HepG2 (cell line): ENCODE measurements around the gene PRKACG. TPM values are rescaled to one million over a fixed set of nuclear protein-coding genes. Genes with fewer than 3 reads are reported as not detected.

Experiments used
- GLI4 ChIP-seq: sonication (generic); formaldehyde crosslinking; IDR thresholded peaks from 2 replicates; pipeline ENCODE4 v1.5.1; 2020; ENCODE audit warnings: missing genetic modification reagents, mild to moderate bottlenecking, moderate library complexity, borderline replicate concordance
- KLF6 ChIP-seq: IDR thresholded peaks from 2 replicates; pipeline ENCODE4 v1.8.0; 2016; ENCODE audit warnings: missing biosample characterization, missing genetic modification reagents
- NFKB2 ChIP-seq: sonication (generic); formaldehyde crosslinking; IDR thresholded peaks from 2 replicates; pipeline ENCODE4 v1.4.0; 2020; ENCODE audit warnings: missing genetic modification reagents, borderline replicate concordance
- RARG ChIP-seq: sonication (generic); formaldehyde crosslinking; IDR thresholded peaks from 2 replicates; pipeline ENCODE4 v1.4.0; 2020; ENCODE audit warnings: low read depth, mild to moderate bottlenecking, missing genetic modification reagents
- SP140L ChIP-seq: sonication (generic); formaldehyde crosslinking; IDR thresholded peaks from 2 replicates; pipeline ENCODE4 v1.4.0; 2020; ENCODE audit warnings: missing genetic modification reagents, borderline replicate concordance
- TBL1XR1 ChIP-seq: fragments of 150-350 bp; IDR thresholded peaks from 2 replicates; pipeline ENCODE4 v1.6.1; 2014; ENCODE audit warnings: borderline replicate concordance, low read length; ENCODE audit not compliant: partially characterized antibody
- TBX3 ChIP-seq: fragments of 450-650 bp; IDR thresholded peaks from 2 replicates; pipeline ENCODE4 v1.6.1; 2017; ENCODE audit warnings: antibody characterized with exemption, mild to moderate bottlenecking, inconsistent platforms, borderline replicate concordance
- TOE1 ChIP-seq: sonication (generic); formaldehyde crosslinking; IDR thresholded peaks from 2 replicates; pipeline ENCODE4 v1.4.0; 2020; ENCODE audit warnings: mild to moderate bottlenecking, missing genetic modification reagents
- ZBTB3 ChIP-seq: sonication (generic); formaldehyde crosslinking; IDR thresholded peaks from 2 replicates; pipeline ENCODE4 v1.4.0; 2020; ENCODE audit warnings: low read depth, mild to moderate bottlenecking, moderate library complexity, missing genetic modification reagents, borderline replicate concordance
- ZFP82 ChIP-seq: sonication (generic); formaldehyde crosslinking; IDR thresholded peaks from 2 replicates; pipeline ENCODE4 v1.5.1; 2020; ENCODE audit warnings: mild to moderate bottlenecking, missing genetic modification reagents, borderline replicate concordance
- ZNF138 ChIP-seq: sonication (generic); formaldehyde crosslinking; IDR thresholded peaks from 2 replicates; pipeline ENCODE4 v1.5.0; 2020; ENCODE audit warnings: mild to moderate bottlenecking, low read depth, missing genetic modification reagents
- ZNF160 ChIP-seq: sonication (generic); formaldehyde crosslinking; IDR thresholded peaks from 2 replicates; pipeline ENCODE4 v1.8.0; 2022; ENCODE audit warnings: mild to moderate bottlenecking, inconsistent platforms, missing genetic modification reagents
- ZNF430 ChIP-seq: sonication (generic); formaldehyde crosslinking; IDR thresholded peaks from 2 replicates; pipeline ENCODE4 v1.9.0; 2021; ENCODE audit warnings: mild to moderate bottlenecking, missing genetic modification reagents
- ZNF432 ChIP-seq: sonication (generic); formaldehyde crosslinking; IDR thresholded peaks from 2 replicates; pipeline ENCODE4 v1.5.0; 2020; ENCODE audit warnings: missing genetic modification reagents, mild to moderate bottlenecking, borderline replicate concordance
- ZNF549 ChIP-seq: sonication (generic); formaldehyde crosslinking; IDR thresholded peaks from 2 replicates; pipeline ENCODE4 v1.5.0; 2020; ENCODE audit warnings: missing genetic modification reagents
- ZNF564 ChIP-seq: sonication (generic); formaldehyde crosslinking; IDR thresholded peaks from 2 replicates; pipeline ENCODE4 v1.8.1; 2023; ENCODE audit warnings: mild to moderate bottlenecking, missing genetic modification reagents
- ZNF569 ChIP-seq: sonication (generic); formaldehyde crosslinking; IDR thresholded peaks from 2 replicates; pipeline ENCODE4 v1.5.0; 2020; ENCODE audit warnings: mild to moderate bottlenecking, missing genetic modification reagents, moderate library complexity, borderline replicate concordance
- polyA plus RNA-seq, 8 experiments: library from polyadenylated mRNA; depleted of rRNA in 3 of 8; stranded (reverse) in 7 of 8; unstranded in 1 of 8; fragments of >200 nt; fragmentation: Illumina TruSeq in 4 of 8; extraction: Trizol in 4 of 8; gene quantifications; 2 replicates each; pipeline versions ENCODE4 v1.2.1 to v1.2.3, GENCODE V29; 2011 to 2016; ENCODE audit warnings: low read depth in 4 of 8, missing spikeins in 1 of 8, mixed read lengths in 1 of 8; ENCODE audit not compliant: insufficient read depth in 1 of 8
- total RNA-seq, 5 experiments: library from RNA; depleted of rRNA; stranded (reverse); fragments of >200 nt; fragmentation: Illumina TruSeq; extraction: Trizol; gene quantifications; 2 replicates each; pipeline ENCODE4 v1.2.3, GENCODE V29; 2016; ENCODE audit warnings: low read depth in 1 of 5
- TF ChIP-seq, protein P1 (sequence below): sonication (generic); formaldehyde crosslinking; IDR thresholded peaks from 2 replicates; pipeline ENCODE4 v1.8.1; 2023; ENCODE audit warnings: mild to moderate bottlenecking, moderate library complexity, missing genetic modification reagents
- TF ChIP-seq, protein P2 (sequence below): sonication (generic); formaldehyde crosslinking; IDR thresholded peaks from 2 replicates; pipeline ENCODE4 v1.8.0; 2023; ENCODE audit warnings: mild to moderate bottlenecking, missing genetic modification reagents
- TF ChIP-seq, protein P3 (sequence below): sonication (generic); formaldehyde crosslinking; IDR thresholded peaks from 2 replicates; pipeline ENCODE4 v1.4.0; 2020; ENCODE audit warnings: low read depth, mild to moderate bottlenecking, missing genetic modification reagents
- TF ChIP-seq, protein P4 (sequence below): sonication (generic); formaldehyde crosslinking; IDR thresholded peaks from 2 replicates; pipeline ENCODE4 v1.9.0; 2022; ENCODE audit warnings: low read depth, missing genetic modification reagents
- TF ChIP-seq, protein P5 (sequence below): sonication (generic); formaldehyde crosslinking; IDR thresholded peaks from 2 replicates; pipeline ENCODE4 v1.4.0; 2020; ENCODE audit warnings: low read depth, mild to moderate bottlenecking, missing genetic modification reagents

The PRKACG gene
- total and polyA plus RNA-seq, 2 of the 13 experiments (the other 11 are each of a cell fraction or from before 2014, with no cell fraction given), result not detected

DNA sequence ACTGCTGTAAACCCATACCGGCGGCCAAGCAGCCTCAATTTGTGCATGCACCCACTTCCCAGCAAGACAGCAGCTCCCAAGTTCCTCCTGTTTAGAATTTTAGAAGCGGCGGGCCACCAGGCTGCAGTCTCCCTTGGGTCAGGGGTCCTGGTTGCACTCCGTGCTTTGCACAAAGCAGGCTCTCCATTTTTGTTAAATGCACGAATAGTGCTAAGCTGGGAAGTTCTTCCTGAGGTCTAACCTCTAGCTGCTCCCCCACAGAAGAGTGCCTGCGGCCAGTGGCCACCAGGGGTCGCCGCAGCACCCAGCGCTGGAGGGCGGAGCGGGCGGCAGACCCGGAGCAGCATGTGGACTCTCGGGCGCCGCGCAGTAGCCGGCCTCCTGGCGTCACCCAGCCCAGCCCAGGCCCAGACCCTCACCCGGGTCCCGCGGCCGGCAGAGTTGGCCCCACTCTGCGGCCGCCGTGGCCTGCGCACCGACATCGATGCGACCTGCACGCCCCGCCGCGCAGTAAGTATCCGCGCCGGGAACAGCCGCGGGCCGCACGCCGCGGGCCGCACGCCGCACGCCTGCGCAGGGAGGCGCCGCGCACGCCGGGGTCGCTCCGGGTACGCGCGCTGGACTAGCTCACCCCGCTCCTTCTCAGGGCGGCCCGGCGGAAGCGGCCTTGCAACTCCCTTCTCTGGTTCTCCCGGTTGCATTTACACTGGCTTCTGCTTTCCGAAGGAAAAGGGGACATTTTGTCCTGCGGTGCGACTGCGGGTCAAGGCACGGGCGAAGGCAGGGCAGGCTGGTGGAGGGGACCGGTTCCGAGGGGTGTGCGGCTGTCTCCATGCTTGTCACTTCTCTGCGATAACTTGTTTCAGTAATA is 21.8 kb upstream of the PRKACG start, which contains the start of gene FXN (continued):
- TF ChIP-seq TBX3 (no peak), SP140L (CRISPR knock-in tag) (no peak), ZNF430 (CRISPR knock-in tag) (no peak), ZNF564 (CRISPR knock-in tag) (peak; percentile 86; the same call in 1 of the 2 replicates), TOE1 (CRISPR knock-in tag) (no peak), ZNF549 (CRISPR knock-in tag) (no peak), NFKB2 (CRISPR knock-in tag) (peak; percentile 64; the same call in 1 of the 2 replicates), ZFP82 (CRISPR knock-in tag) (no peak), ZNF569 (CRISPR knock-in tag) (no peak; the same call in 1 of the 2 replicates), ZBTB3 (CRISPR knock-in tag) (no peak), ZNF432 (CRISPR knock-in tag) (no peak), ZNF138 (CRISPR knock-in tag) (peak; percentile 77; the same call in 1 of the 2 replicates), RARG (CRISPR knock-in tag) (no peak), GLI4 (no peak), KLF6 (CRISPR knock-in tag) (peak; percentile 31; the same call in 1 of the 2 replicates), ZNF160 (CRISPR knock-in tag) (peak; percentile 62; the same call in 1 of the 2 replicates), TBL1XR1 (no peak)
- TF ChIP-seq, protein P1, sequence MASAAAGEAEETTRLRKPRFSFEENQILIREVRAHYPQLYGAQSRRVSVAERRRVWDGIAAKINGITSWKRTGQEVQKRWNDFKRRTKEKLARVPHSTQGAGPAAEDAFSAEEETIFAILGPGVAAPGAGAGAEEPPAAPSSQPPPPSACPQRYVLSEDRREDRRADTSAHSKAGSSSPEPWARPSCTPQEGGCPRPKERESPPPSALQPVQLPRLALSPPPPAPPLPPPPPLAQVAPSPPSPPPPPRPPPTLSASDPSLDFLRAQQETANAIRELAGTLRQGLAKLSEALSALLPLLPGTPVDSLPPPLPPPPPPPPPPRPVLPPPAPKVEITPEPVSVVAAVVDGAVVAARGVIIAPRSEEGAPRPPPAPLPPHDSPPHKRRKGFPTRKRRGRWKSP (CRISPR knock-in tag), result peak; percentile 42; the same call in 1 of the 2 replicates
- TF ChIP-seq, protein P2, sequence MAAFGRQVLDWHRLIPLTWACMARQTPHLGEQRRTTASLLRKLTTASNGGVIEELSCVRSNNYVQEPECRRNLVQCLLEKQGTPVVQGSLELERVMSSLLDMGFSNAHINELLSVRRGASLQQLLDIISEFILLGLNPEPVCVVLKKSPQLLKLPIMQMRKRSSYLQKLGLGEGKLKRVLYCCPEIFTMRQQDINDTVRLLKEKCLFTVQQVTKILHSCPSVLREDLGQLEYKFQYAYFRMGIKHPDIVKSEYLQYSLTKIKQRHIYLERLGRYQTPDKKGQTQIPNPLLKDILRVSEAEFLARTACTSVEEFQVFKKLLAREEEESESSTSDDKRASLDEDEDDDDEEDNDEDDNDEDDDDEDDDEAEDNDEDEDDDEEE (CRISPR knock-in tag), result peak; percentile 73; the same call in 1 of the 2 replicates
- TF ChIP-seq, protein P3, sequence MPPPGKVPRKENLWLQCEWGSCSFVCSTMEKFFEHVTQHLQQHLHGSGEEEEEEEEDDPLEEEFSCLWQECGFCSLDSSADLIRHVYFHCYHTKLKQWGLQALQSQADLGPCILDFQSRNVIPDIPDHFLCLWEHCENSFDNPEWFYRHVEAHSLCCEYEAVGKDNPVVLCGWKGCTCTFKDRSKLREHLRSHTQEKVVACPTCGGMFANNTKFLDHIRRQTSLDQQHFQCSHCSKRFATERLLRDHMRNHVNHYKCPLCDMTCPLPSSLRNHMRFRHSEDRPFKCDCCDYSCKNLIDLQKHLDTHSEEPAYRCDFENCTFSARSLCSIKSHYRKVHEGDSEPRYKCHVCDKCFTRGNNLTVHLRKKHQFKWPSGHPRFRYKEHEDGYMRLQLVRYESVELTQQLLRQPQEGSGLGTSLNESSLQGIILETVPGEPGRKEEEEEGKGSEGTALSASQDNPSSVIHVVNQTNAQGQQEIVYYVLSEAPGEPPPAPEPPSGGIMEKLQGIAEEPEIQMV, result 0 out of 2 replicates have a peak, but pooled peaks have one; percentile 3
- TF ChIP-seq, protein P4, sequence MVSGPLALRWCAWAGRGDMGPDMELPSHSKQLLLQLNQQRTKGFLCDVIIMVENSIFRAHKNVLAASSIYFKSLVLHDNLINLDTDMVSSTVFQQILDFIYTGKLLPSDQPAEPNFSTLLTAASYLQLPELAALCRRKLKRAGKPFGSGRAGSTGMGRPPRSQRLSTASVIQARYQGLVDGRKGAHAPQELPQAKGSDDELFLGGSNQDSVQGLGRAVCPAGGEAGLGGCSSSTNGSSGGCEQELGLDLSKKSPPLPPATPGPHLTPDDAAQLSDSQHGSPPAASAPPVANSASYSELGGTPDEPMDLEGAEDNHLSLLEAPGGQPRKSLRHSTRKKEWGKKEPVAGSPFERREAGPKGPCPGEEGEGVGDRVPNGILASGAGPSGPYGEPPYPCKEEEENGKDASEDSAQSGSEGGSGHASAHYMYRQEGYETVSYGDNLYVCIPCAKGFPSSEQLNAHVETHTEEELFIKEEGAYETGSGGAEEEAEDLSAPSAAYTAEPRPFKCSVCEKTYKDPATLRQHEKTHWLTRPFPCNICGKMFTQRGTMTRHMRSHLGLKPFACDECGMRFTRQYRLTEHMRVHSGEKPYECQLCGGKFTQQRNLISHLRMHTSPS (CRISPR knock-in tag), result no peak
- TF ChIP-seq, protein P5, sequence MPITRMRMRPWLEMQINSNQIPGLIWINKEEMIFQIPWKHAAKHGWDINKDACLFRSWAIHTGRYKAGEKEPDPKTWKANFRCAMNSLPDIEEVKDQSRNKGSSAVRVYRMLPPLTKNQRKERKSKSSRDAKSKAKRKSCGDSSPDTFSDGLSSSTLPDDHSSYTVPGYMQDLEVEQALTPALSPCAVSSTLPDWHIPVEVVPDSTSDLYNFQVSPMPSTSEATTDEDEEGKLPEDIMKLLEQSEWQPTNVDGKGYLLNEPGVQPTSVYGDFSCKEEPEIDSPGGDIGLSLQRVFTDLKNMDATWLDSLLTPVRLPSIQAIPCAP (CRISPR knock-in tag), result no peak
